SK-N-SH (cell line): Measurements from ENCODE around the gene SETD4.

ENCODE experiments used
- CTCF ChIP-seq: fragments of 200-600 bp; sonication (generic); IDR thresholded peaks from 2 replicates; pipeline ENCODE4 v1.6.1; 2017; ENCODE audit warnings: antibody characterized with exemption, mild to moderate bottlenecking, moderate library complexity
- EZH2phosphoT487 ChIP-seq: fragments of 200-600 bp; sonication (generic); IDR thresholded peaks from 2 replicates; pipeline ENCODE4 v1.6.1; 2017; ENCODE audit warnings: low read depth, mixed run types, mild to moderate bottlenecking, antibody characterized with exemption, moderate library complexity, borderline replicate concordance
- FOSL2 ChIP-seq: IDR thresholded peaks from 2 replicates; pipeline ENCODE4 v1.4.0; 2012; ENCODE audit warnings: low read depth, mild to moderate bottlenecking, moderate library complexity, borderline replicate concordance
- NFIC ChIP-seq: IDR thresholded peaks from 2 replicates; pipeline ENCODE4 v1.4.0; 2012; ENCODE audit warnings: borderline replicate concordance
- NRF1 ChIP-seq: IDR thresholded peaks from 2 replicates; pipeline ENCODE4 v1.6.1; 2012; ENCODE audit warnings: low read depth, mild to moderate bottlenecking, low read length
- POLR2AphosphoS5 ChIP-seq: IDR thresholded peaks from 2 replicates; pipeline ENCODE4 v1.6.1; 2012; ENCODE audit warnings: low read depth, low read length
- RAD21 ChIP-seq: IDR thresholded peaks from 2 replicates; pipeline ENCODE4 v1.6.1; 2012; ENCODE audit warnings: mild to moderate bottlenecking, low read length
- RXRA ChIP-seq: IDR thresholded peaks from 2 replicates; pipeline ENCODE4 v1.4.0; 2012; ENCODE audit warnings: low read depth, mild to moderate bottlenecking, borderline replicate concordance
- TAF1 ChIP-seq: IDR thresholded peaks from 2 replicates; pipeline ENCODE4 v1.6.1; 2012; ENCODE audit warnings: low read depth, mild to moderate bottlenecking, low read length, moderate library complexity, borderline replicate concordance
- TEAD4 ChIP-seq: IDR thresholded peaks from 2 replicates; pipeline ENCODE4 v1.4.0; 2012; ENCODE audit warnings: mild to moderate bottlenecking, borderline replicate concordance; ENCODE audit not compliant: insufficient read depth
- USF1 ChIP-seq: IDR thresholded peaks from 2 replicates; pipeline ENCODE4 v1.4.0; 2012; ENCODE audit warnings: low read depth, borderline replicate concordance
- TF ChIP-seq, protein P1 (sequence below): IDR thresholded peaks from 2 replicates; pipeline ENCODE4 v1.4.0; 2012; ENCODE audit warnings: low read depth
- TF ChIP-seq, protein P2 (sequence below): IDR thresholded peaks from 2 replicates; pipeline ENCODE4 v1.6.1; 2012; ENCODE audit warnings: mild to moderate bottlenecking, low read depth, low read length, moderate library complexity
- TF ChIP-seq, protein P3 (sequence below): IDR thresholded peaks from 2 replicates; pipeline ENCODE4; 2012

GRCh38 chr21:36052860-36053714 lies 7.2 kb downstream of the SETD4 start:
- TF ChIP-seq CTCF (no peak), RAD21 (no peak), POLR2AphosphoS5 (no peak), TAF1 (no peak), NFIC (no peak), EZH2phosphoT487 (no peak), TEAD4 (no peak), RXRA (no peak), FOSL2 (no peak), USF1 (no peak), NRF1 (no peak)
- TF ChIP-seq, protein P1, sequence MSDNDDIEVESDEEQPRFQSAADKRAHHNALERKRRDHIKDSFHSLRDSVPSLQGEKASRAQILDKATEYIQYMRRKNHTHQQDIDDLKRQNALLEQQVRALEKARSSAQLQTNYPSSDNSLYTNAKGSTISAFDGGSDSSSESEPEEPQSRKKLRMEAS: no peak
- TF ChIP-seq, protein P2, sequence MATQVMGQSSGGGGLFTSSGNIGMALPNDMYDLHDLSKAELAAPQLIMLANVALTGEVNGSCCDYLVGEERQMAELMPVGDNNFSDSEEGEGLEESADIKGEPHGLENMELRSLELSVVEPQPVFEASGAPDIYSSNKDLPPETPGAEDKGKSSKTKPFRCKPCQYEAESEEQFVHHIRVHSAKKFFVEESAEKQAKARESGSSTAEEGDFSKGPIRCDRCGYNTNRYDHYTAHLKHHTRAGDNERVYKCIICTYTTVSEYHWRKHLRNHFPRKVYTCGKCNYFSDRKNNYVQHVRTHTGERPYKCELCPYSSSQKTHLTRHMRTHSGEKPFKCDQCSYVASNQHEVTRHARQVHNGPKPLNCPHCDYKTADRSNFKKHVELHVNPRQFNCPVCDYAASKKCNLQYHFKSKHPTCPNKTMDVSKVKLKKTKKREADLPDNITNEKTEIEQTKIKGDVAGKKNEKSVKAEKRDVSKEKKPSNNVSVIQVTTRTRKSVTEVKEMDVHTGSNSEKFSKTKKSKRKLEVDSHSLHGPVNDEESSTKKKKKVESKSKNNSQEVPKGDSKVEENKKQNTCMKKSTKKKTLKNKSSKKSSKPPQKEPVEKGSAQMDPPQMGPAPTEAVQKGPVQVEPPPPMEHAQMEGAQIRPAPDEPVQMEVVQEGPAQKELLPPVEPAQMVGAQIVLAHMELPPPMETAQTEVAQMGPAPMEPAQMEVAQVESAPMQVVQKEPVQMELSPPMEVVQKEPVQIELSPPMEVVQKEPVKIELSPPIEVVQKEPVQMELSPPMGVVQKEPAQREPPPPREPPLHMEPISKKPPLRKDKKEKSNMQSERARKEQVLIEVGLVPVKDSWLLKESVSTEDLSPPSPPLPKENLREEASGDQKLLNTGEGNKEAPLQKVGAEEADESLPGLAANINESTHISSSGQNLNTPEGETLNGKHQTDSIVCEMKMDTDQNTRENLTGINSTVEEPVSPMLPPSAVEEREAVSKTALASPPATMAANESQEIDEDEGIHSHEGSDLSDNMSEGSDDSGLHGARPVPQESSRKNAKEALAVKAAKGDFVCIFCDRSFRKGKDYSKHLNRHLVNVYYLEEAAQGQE: no peak
- TF ChIP-seq, protein P3, sequence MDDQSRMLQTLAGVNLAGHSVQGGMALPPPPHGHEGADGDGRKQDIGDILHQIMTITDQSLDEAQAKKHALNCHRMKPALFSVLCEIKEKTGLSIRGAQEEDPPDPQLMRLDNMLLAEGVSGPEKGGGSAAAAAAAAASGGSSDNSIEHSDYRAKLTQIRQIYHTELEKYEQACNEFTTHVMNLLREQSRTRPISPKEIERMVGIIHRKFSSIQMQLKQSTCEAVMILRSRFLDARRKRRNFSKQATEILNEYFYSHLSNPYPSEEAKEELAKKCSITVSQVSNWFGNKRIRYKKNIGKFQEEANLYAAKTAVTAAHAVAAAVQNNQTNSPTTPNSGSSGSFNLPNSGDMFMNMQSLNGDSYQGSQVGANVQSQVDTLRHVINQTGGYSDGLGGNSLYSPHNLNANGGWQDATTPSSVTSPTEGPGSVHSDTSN: no peak
